HG03135 (cell line): ENCODE data around the gene MCUR1.
"Not testable (repeated sequence)": the region's sequence is repeated elsewhere in the genome, so short reads cannot be mapped to it uniquely, and the experiment has no call there.

Source experiments
- ATAC-seq: cut with Tn5 transposase; IDR thresholded peaks from one replicate; pipeline ENCODE4 v1.9.1; 2021; ENCODE audit warnings: mild to moderate bottlenecking, moderate library complexity; ENCODE audit not compliant: unreplicated experiment

Gene MCUR1

GRCh38 chr6:13780162-13780561 lies 34.2 kb downstream of the MCUR1 start:
- ATAC-seq, result not testable (repeated sequence)

GRCh38 chr6:13778028-13778427 lies 36.3 kb downstream of the MCUR1 start:
- no peak for ATAC-seq

- no peak for ATAC-seq
Measured at GRCh38 chr6:13776602-13777001, 37.8 kb downstream of the MCUR1 start.

- ATAC-seq, result not testable (repeated sequence)
Measured at GRCh38 chr6:13775466-13775865, 38.9 kb downstream of the MCUR1 start.

GRCh38 chr6:13772358-13773030 lies 41.9 kb downstream of the MCUR1 start:
- ATAC-seq, result not testable (repeated sequence)

GRCh38 chr6:13769655-13770053 lies 44.7 kb downstream of the MCUR1 start:
- ATAC-seq, result no peak

- ATAC-seq, result no peak
Measured at GRCh38 chr6:13769034-13769654, 45.2 kb downstream of the MCUR1 start.

GRCh38 chr6:13767121-13767808 lies 47.1 kb downstream of the MCUR1 start:
- ATAC-seq, result no peak

- no peak for ATAC-seq
Measured at GRCh38 chr6:13766201-13766634, 48.1 kb downstream of the MCUR1 start.

GRCh38 chr6:13765570-13765969 lies 48.8 kb downstream of the MCUR1 start:
- ATAC-seq, result no peak

- no peak for ATAC-seq
Measured at GRCh38 chr6:13764996-13765395, 49.4 kb downstream of the MCUR1 start.

- no peak for ATAC-seq
Measured at GRCh38 chr6:13763740-13764381, 50.5 kb downstream of the MCUR1 start.

GRCh38 chr6:13762611-13763441 lies 51.5 kb downstream of the MCUR1 start:
- ATAC-seq, result no peak

- ATAC-seq, result no peak
Measured at GRCh38 chr6:13761361-13762036, 52.9 kb downstream of the MCUR1 start.

- ATAC-seq, result no peak
Measured at GRCh38 chr6:13760307-13761304, 53.8 kb downstream of the MCUR1 start.

GRCh38 chr6:13759025-13759424 lies 55.3 kb downstream of the MCUR1 start:
- ATAC-seq, result no peak

GRCh38 chr6:13754644-13755043 lies 59.7 kb downstream of the MCUR1 start:
- ATAC-seq, result no peak

GRCh38 chr6:13743736-13744127 lies 70.6 kb downstream of the MCUR1 start:
- no peak for ATAC-seq
